ENCODE results near the gene NINJ1.

GRCh38 chr9:93182572-93182971 is 48.5 kb upstream of the NINJ1 start:
- TF ChIP-seq CTCF (IDR thresholded peaks at IDR 0.05), result no peak
- TF ChIP-seq EZH2 (IDR thresholded peaks at IDR 0.05; ENCODE audit: borderline replicate concordance, insufficient read depth, low read depth, low read length, poor library complexity, severe bottlenecking), result no peak
